MCF 10A (cell line): ENCODE data around the gene SNTA1. TPM values are rescaled to one million over a fixed set of nuclear protein-coding genes. Genes with fewer than 3 reads are reported as not detected.

Experiments
- BruUV-seq: library from RNA; stranded (reverse); fragments of 400-500 nt; replicated peaks from 2 replicates; lab custom pipeline; 2021; lab: Mats Ljungman, UMichigan
- CTCF ChIA-PET: fragments of 300-600 bp; sonication (Branson Sonifier 250); formaldehyde crosslinking; extraction: SDS; loops from one replicate; lab custom pipeline; 2021; ENCODE audit warnings: antibody characterized with exemption, inconsistent platforms; lab: Yijun Ruan, JAX
- POLR2A ChIA-PET: fragments of 300-600, 350-650 bp; sonication (Branson Sonifier 250); formaldehyde crosslinking; extraction: SDS; loops from one replicate; lab custom pipeline; 2020; ENCODE audit warnings: antibody characterized with exemption, inconsistent platforms; lab: Yijun Ruan, JAX
- DNase-seq: peaks from one replicate; pipeline ENCODE4 v3.0.0-alpha.2; 2018; ENCODE audit not compliant: unreplicated experiment
- H3K27ac Mint-ChIP-seq: one replicate; pipeline ENCODE4 v1.8.0; 2022; ENCODE audit warnings: mild to moderate bottlenecking, low read depth, mixed read lengths; ENCODE audit not compliant: unreplicated experiment
- H3K27me3 Mint-ChIP-seq: one replicate; pipeline ENCODE4 v1.8.0; 2022; ENCODE audit warnings: mixed read lengths; ENCODE audit not compliant: insufficient read depth, unreplicated experiment
- H3K36me3 Mint-ChIP-seq: one replicate; pipeline ENCODE4 v1.8.0; 2022; ENCODE audit warnings: mild to moderate bottlenecking, moderate library complexity, mixed read lengths; ENCODE audit not compliant: insufficient read depth, unreplicated experiment
- H3K4me1 Mint-ChIP-seq: one replicate; pipeline ENCODE4 v1.8.0; 2022; ENCODE audit warnings: mixed read lengths; ENCODE audit not compliant: insufficient read depth, unreplicated experiment
- H3K4me3 Mint-ChIP-seq: one replicate; pipeline ENCODE4 v1.8.0; 2022; ENCODE audit warnings: mild to moderate bottlenecking, moderate library complexity, mixed read lengths; ENCODE audit not compliant: unreplicated experiment
- H3K9me3 Mint-ChIP-seq: one replicate; pipeline ENCODE4 v1.8.0; 2022; ENCODE audit warnings: mixed read lengths; ENCODE audit not compliant: unreplicated experiment
- intact Hi-C: fragments of 100-400 bp; cut with micrococcal nuclease; formaldehyde crosslinking; loops from 2 replicates; pipeline ENCODE4 v1.14.1; 2022
- total RNA-seq: library from RNA; stranded (reverse); gene quantifications from 2 replicates; pipeline ENCODE4 v1.2.3, GENCODE V29; 2022
- TF ChIP-seq, protein P1 (sequence below): fragments of 200-600 bp; IDR thresholded peaks from one replicate; pipeline ENCODE4 v1.8.0; 2022; ENCODE audit warnings: antibody characterized with exemption, mild to moderate bottlenecking; ENCODE audit not compliant: unreplicated experiment

Gene SNTA1
- total RNA-seq, 1 experiment from 2014 or later, result 1.4 TPM

DNA sequence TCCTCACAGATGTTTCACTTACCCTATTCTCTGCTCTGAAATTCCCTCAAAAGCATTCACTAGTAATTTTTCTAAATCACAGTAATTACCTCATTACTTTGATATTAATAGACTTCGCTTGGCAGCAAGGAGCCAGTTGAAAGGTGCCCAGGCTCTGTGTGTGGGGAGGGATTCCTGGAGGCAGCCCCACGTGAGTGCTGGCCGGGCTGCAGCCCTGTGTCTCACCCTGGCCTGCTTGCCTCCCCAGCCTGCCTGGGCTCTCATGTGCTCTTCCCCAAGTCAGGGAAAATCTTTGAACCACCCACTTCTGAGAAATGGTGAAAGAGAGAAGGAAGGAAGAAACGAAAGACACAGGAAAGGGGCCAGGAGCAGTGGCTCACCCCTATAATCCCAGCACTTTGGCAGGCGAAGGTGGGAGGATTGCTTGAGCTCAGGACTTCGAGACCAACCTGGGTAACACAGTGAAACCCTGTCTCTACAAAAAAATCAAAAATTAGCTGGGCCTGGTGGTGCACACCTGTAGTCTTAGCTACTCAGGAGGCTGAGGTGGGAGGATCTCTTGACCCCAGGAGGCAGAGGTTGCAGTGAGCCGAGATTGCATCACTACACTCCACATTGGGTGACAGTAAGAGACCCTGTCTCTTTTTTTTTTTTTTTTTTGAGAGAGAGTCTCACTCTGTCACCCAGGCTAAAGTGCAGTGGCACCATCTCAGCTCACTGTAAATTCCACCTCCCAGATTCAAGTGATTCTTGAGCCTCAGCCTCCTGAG lies 20.0 kb upstream of the SNTA1 start:
- ChIA-PET POLR2A (no interaction called here), CTCF (interaction anchor here (0.7 to 1.5 kb wide), 3 partner anchors 17 to 204 kb away, joined by 3 to 7 read pairs (median 5); no protein-coding TSS in a partner anchor)
- no peaks in the 10 kb centered on the region for H3K4me1 Mint-ChIP-seq
- TF ChIP-seq, protein P1, sequence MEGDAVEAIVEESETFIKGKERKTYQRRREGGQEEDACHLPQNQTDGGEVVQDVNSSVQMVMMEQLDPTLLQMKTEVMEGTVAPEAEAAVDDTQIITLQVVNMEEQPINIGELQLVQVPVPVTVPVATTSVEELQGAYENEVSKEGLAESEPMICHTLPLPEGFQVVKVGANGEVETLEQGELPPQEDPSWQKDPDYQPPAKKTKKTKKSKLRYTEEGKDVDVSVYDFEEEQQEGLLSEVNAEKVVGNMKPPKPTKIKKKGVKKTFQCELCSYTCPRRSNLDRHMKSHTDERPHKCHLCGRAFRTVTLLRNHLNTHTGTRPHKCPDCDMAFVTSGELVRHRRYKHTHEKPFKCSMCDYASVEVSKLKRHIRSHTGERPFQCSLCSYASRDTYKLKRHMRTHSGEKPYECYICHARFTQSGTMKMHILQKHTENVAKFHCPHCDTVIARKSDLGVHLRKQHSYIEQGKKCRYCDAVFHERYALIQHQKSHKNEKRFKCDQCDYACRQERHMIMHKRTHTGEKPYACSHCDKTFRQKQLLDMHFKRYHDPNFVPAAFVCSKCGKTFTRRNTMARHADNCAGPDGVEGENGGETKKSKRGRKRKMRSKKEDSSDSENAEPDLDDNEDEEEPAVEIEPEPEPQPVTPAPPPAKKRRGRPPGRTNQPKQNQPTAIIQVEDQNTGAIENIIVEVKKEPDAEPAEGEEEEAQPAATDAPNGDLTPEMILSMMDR, result no peak
- no peaks in the 10 kb centered on the region for H3K9me3 Mint-ChIP-seq
- H3K36me3 Mint-ChIP-seq, result no peaks in the 10 kb centered on the region
- intact Hi-C loops, result no loop called here
- H3K4me3 Mint-ChIP-seq, result no peak overlapping the region
- no TSS peak for BruUV-seq
- H3K27me3 Mint-ChIP-seq, result no peaks in the 10 kb centered on the region
- H3K27ac Mint-ChIP-seq, result no peak overlapping the region
- no peak for DNase-seq

DNA sequence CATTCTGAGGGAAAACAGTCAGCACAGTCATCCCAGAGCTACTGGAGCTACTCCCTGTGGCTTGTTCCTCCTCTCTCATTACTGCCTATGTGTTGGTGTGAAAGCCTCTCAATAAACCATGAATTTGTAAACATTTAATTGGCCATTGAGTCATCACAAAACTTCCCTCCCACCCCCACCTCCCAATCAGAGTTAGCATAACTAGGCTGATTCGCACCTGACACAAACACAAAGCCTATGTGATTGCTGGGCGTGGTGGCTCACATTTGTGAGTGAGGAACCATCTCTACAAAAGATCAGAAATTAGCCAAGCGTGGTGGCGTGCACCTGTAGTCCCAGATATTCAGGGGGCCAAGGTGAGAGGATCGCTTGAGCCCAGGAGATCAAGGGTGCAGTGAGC lies 17.1 kb upstream of the SNTA1 start:
- Mint-ChIP-seq H3K27me3 (no peaks in the 10 kb centered on the region), H3K36me3 (no peaks in the 10 kb centered on the region), H3K4me3 (no peak overlapping the region), H3K9me3 (no peaks in the 10 kb centered on the region), H3K27ac (no peak overlapping the region), H3K4me1 (no peaks in the 10 kb centered on the region)
- no peak for DNase-seq
- ChIA-PET CTCF (interaction anchor here (0.9 to 1.4 kb wide), 3 partner anchors 14 to 208 kb away, joined by 3 to 4 read pairs (median 4); no protein-coding TSS in a partner anchor), POLR2A (interaction anchor here (1.0 to 1.1 kb wide), 2 partner anchors 194 to 206 kb away, joined by 3 to 4 read pairs; partner anchors contain the start of gene ACTL10)
- no TSS peak for BruUV-seq
- intact Hi-C loops, result no loop called here
- TF ChIP-seq, protein P1, result no peak

DNA sequence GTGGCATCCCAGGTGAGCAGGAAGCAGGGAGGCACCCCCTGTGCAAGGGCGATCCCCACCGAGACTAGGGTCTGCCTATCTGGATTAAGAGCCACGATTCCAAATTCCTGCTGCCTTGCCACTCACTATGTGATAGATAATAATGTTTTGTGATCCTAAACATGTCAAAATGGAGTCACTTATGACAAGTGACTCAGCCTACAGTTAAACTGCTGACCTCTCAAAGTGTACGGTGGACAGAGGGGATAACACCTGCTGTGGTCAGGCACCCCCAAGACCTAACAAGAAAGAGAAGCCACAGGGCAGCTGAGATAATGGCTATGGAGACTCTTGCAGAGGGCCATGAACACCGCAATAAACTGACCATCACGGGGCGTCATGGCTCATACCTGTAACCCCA lies 16.0 kb upstream of the SNTA1 start:
- ChIA-PET POLR2A (interaction anchor here (1.1 kb wide), 1 partner anchor 195 kb away, joined by 4 read pairs; no protein-coding TSS in a partner anchor), CTCF (interaction anchor here (0.7 to 1.4 kb wide), 3 partner anchors 13 to 194 kb away, joined by 3 to 4 read pairs (median 4); no protein-coding TSS in a partner anchor)
- Mint-ChIP-seq H3K27me3 (no peaks in the 10 kb centered on the region), H3K27ac (no peak overlapping the region), H3K4me3 (no peak overlapping the region), H3K9me3 (no peaks in the 10 kb centered on the region), H3K4me1 (no peaks in the 10 kb centered on the region), H3K36me3 (no peaks in the 10 kb centered on the region)
- intact Hi-C loops, result loop anchor here (10.0 kb wide), 1 partner anchor 275 kb away; the partner anchor contains the start of gene ZNF341
- DNase-seq, result no peak
- TF ChIP-seq, protein P1, result no peak
- BruUV-seq, result no TSS peak
